Measurements from ENCODE around the gene RNASEH2A.

RNASEH2A gene

DNA sequence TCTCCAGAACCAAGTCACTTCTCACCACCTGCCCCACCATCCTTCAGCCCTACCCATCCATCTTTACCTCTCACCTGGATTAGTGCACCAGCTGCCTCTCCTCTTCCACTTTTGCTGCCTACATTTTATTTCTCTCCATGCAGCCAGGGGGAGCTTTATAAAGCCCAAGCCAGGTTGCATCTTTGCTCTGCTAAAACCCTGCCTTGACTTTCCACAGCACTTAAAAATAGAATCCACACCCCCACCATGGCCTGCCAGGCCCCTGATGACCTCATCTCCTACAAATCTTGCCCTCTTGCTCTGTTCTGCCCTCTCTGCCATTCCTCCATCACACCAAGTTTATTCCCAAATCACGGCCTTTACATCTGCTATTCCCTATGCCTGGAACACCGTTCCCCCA, 32.8 kb upstream of the RNASEH2A start:
- no peak for DNase-seq (ENCODE audit: insufficient read length)
- no peak for TF ChIP-seq POLR2AphosphoS5 (IDR thresholded peaks at IDR 0.05; ENCODE audit: low read depth, low read length)
- no peak for TF ChIP-seq POLR2A (IDR thresholded peaks at IDR 0.05; ENCODE audit: low read depth, low read length)
- TF ChIP-seq TAF1 (IDR thresholded peaks at IDR 0.05; ENCODE audit: borderline replicate concordance, low read depth, low read length): no peak
- no peak for FAIRE-seq

DNA sequence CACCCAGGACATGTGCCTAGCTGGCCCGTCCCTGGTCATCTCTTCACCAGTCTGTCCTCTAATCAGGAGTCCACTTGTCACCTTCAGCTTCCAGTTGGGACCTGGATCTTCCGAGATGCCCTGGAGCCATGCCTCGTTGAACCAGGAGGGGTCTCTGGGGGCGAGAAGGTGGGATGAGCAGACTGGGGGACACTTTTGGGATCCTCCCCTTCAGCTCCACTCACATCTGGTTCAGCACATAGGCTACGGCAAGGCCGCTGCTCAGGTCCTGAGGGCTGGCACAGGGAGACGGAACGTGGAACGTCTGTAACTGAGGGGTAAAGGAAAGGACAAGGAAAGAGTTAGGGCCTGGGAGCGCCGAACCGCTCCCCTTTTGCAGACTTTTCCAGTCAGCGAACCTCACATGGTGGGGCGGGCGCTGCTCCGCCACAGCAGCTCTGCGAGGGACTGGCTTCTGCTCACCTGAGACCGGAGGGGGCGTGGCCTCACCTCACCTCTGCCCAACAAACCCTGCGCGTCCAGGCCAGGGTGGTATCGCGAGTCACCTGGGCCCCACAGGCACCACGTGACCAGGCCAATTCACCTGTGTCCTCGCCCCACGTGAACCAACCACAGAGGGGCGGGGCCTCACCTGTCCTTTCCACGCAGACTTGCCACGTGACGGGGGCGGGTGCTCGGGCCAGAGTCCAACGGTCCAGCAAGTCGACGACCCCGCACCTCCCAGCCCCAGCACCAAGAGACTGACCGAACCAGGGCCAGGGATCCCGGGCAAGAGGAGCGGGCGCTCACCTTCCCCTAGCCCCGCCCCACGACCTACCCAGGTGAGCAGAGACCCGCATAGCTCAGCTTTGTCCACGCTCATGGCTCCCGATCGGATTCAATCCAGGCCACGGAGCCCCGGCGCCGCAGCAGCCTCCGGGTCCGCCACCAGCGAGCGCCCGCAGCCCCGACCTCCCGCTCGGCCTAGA, 31.5 kb upstream of the RNASEH2A start, which contains the start of gene HOOK2:
HOOK2 (minus strand) TSS at position 965 of the 968 bp plus-strand sequence; CDS start at position 862, 103 bp downstream.
- TF ChIP-seq POLR2AphosphoS5 (IDR thresholded peaks at IDR 0.05; ENCODE audit: low read depth, low read length): no peak
- no peak for TF ChIP-seq TAF1 (IDR thresholded peaks at IDR 0.05; ENCODE audit: borderline replicate concordance, low read depth, low read length)
- TF ChIP-seq POLR2A (IDR thresholded peaks at IDR 0.05; ENCODE audit: low read depth, low read length): no peak
- DNase-seq (ENCODE audit: insufficient read length) (no peak), FAIRE-seq (no peak)

DNA sequence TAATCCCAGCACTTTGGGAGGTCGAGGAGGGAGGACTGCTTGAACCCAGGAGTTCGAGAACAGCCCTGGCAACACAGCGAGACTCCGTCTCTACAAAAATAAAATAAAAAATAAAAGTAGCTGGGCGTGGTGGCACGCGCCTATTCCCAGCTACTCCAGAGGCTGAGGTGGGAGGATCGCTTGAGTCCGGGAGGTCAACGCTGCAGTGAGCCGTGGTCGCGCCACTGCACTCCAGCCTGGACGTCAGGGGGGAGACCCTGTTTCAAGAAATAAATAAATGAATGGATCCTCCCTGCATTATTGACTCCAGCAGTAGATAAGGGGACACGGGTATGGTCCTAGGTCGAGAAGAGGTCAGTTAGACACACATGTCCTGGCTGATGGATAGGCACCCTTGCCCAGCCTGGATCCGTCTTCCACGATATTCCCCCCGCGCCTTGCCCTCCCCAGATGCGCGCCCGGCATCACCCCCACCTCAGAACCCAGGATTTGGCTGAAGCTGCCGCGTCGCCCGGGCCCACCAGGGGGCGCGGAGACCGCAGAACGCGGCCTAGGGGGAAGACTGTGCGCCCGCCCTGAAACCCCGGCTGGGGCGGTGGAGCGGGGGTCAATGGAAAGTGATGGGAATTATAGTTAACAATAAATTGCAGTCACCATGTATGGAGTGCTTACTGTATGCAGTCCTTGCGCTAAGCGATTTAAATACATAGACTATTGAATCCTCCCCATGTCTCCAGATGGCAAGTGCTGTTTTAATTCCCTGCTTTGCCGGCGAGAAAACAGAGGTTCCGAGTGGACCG, 29.0 kb upstream of the RNASEH2A start:
- no peak for TF ChIP-seq TAF1 (IDR thresholded peaks at IDR 0.05; ENCODE audit: borderline replicate concordance, low read depth, low read length)
- TF ChIP-seq POLR2AphosphoS5 (IDR thresholded peaks at IDR 0.05; ENCODE audit: low read depth, low read length): no peak
- no peak for TF ChIP-seq POLR2A (IDR thresholded peaks at IDR 0.05; ENCODE audit: low read depth, low read length)
- FAIRE-seq (peak; percentile 69), DNase-seq (ENCODE audit: insufficient read length) (peak; percentile 80)

GRCh38 chr19:12778017-12778904, 28.1 kb upstream of the RNASEH2A start:
- FAIRE-seq (peak; percentile 88), DNase-seq (ENCODE audit: insufficient read length) (no peak)
- TF ChIP-seq POLR2AphosphoS5 (IDR thresholded peaks at IDR 0.05; ENCODE audit: low read depth, low read length) (peak; percentile 74), POLR2A (IDR thresholded peaks at IDR 0.05; ENCODE audit: low read depth, low read length) (peak; percentile 59; the same call in 1 of the 2 replicates), TAF1 (IDR thresholded peaks at IDR 0.05; ENCODE audit: borderline replicate concordance, low read depth, low read length) (peak; percentile 49; the same call in 1 of the 2 replicates)

DNA sequence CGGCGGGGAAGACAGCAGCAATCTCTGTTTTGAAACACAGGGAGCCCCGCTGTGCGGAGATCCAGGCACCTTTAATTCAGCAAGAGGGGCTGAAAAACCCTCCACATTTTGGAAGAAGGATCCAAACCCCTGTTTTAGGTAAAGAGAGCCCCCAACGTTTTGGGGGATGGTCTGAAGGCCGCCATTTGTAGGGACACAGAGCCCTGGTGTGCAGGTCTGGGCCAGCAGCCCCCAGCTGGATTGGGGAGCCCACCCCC, 27.6 kb upstream of the RNASEH2A start:
- no peak for FAIRE-seq
- no peak for TF ChIP-seq TAF1 (IDR thresholded peaks at IDR 0.05; ENCODE audit: borderline replicate concordance, low read depth, low read length)
- TF ChIP-seq POLR2A (IDR thresholded peaks at IDR 0.05; ENCODE audit: low read depth, low read length): no peak; the same call in 1 of the 2 replicates
- TF ChIP-seq POLR2AphosphoS5 (IDR thresholded peaks at IDR 0.05; ENCODE audit: low read depth, low read length): no peak
- DNase-seq (ENCODE audit: insufficient read length): no peak

DNA sequence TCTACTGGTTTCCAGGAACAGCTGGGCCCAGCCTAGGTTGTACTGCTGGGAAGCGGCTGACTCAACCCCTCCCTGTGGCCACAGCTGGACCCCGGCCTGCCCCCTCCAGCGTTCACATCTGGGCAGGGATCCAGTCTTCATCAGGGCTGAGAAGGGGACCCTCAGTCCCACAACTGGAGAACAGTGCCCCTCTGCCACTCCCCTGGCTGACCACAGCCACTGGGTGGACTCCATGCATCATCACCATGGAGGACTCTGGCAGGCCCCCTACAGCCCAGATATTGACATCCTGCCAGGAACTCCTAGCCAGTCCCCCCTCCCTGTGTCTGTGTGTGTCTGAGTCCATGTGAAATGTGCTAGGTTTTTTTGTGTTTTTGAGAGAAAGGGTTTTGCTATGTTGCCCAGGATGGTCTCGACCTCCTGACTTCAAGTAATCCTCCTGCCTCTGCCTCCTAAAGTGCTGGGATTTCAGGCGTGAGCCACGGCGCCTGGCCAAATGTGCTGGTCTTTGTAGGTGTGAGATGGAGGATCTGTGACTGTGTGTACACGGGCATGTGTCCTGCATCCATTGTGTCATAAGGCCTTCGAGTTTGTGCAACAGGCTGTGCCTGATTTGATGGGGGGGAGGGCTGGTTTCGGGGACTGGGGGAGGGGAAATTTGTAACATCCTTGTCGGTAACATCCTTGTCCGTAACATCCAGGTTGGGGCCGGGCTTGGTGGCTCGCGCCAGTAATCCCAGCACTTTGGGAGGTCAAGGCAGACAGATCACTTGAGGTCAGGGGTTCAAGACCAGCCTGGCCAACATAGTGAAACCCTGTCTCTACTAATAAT, 27.0 kb upstream of the RNASEH2A start:
- DNase-seq (ENCODE audit: insufficient read length) (no peak), FAIRE-seq (peak; percentile 63)
- TF ChIP-seq POLR2A (IDR thresholded peaks at IDR 0.05; ENCODE audit: low read depth, low read length) (0 out of 2 replicates have a peak, but pooled peaks have one; percentile 20), POLR2AphosphoS5 (IDR thresholded peaks at IDR 0.05; ENCODE audit: low read depth, low read length) (no peak)

DNA sequence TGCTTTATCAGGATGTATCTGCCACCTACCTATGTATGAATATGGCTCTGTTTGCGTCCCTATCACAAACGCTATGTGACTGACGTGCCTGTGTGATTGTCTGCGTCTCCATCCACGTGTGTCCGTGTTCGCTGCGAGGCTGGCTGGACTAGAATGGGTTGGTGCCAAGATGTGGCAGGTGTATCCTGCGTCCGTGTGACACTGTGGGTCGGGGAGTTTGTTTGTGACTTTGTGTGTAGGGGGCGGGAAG, 24.3 kb upstream of the RNASEH2A start:
- DNase-seq (ENCODE audit: insufficient read length) (no peak), FAIRE-seq (no peak)
- TF ChIP-seq TAF1 (IDR thresholded peaks at IDR 0.05; ENCODE audit: borderline replicate concordance, low read depth, low read length): no peak

DNA sequence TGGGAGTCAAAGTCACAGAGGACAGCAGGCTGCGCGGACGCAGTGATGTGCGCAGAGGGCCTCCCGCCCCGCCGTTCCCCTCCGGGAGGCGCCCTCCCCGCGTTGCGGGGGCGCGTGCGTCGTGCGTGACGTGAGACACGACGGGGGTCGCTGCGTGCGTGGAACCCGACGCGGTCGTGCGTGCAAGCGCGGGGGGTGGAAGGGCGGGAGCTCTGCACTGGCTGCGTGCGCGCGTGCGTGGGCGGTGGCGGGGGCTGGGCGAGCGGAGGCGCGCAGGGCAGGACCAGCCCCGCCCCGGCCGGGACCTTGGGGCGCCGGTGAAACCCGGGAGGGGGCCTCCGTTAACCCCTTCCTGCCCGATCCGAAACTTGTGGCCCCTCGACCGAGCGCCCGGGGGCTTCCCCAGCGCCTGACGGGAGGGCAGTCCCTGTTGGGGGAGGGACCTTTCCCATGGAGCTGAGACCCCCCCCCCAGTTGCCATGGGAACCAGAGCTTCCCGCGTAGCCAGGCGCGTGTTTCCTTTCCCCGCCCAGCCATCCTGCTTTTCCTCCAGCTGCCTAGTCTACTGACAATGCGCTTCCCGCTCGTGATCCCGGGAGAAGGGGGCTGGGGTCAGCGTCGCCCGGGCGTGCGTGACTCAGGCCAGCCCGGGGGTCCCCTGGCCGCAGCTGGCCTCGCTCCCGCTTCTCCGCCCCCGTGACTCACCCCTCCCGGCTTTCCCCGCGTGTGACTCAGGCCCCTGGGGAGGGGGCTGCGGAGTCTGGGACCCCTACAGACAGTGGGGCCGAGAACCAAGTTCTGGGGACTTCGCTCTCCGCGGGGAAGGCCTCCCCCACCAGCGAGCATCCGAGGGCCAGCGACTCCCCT, 23.7 kb upstream of the RNASEH2A start:
- peak; percentile 93 for FAIRE-seq
- TF ChIP-seq POLR2AphosphoS5 (IDR thresholded peaks at IDR 0.05; ENCODE audit: low read depth, low read length) (no peak), TAF1 (IDR thresholded peaks at IDR 0.05; ENCODE audit: borderline replicate concordance, low read depth, low read length) (0 out of 2 replicates have a peak, but pooled peaks have one; percentile 6), POLR2A (IDR thresholded peaks at IDR 0.05; ENCODE audit: low read depth, low read length) (peak; percentile 52; the same call in 1 of the 2 replicates)
- DNase-seq (ENCODE audit: insufficient read length): peak; percentile 78

DNA sequence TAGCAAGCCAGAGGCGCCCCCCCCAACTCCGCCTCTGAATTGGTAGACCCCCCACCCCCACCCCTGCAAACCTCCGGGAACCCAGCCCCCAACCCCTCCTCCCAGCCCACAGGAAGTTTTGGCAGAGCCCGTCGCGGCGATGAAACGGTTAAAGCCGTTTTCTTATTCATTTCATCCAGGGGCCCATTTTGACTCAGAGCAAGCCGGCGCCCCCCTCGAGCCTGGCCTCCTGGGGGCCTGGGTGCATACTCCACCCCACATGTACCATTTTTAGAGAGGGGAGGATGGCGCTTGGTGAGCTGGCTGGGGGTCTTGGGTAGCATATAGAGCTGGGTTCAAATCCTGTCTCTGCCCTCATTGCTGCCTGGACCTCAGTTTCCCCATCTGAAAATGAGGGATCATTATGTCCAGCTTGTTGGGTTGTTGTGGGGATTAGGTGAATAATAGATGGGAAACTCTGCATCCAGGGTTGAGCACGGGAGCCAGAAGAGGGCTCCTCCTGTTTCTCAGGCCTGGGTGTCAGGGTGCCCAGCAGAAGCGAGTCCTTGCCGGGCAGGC, 23.0 kb upstream of the RNASEH2A start:
- no peak for FAIRE-seq
- no peak for DNase-seq (ENCODE audit: insufficient read length)
- no peak for TF ChIP-seq POLR2A (IDR thresholded peaks at IDR 0.05; ENCODE audit: low read depth, low read length)
- TF ChIP-seq POLR2AphosphoS5 (IDR thresholded peaks at IDR 0.05; ENCODE audit: low read depth, low read length): no peak
- TF ChIP-seq TAF1 (IDR thresholded peaks at IDR 0.05; ENCODE audit: borderline replicate concordance, low read depth, low read length): no peak

Measured in GM12892 (cell line).